Neural progenitor cell (in vitro differentiated cells): ENCODE measurements around the gene STMN3.

ENCODE experiments used
- CTCF ChIP-seq: fragments of 200-600 bp; sonication (generic); IDR thresholded peaks from 2 replicates; pipeline ENCODE4 v1.5.1; 2017; ENCODE audit warnings: antibody characterized with exemption, mild to moderate bottlenecking
- EZH2 ChIP-seq: fragments of 200-600 bp; sonication (generic); IDR thresholded peaks from 2 replicates; pipeline ENCODE4 v1.6.1; 2017; ENCODE audit warnings: antibody characterized with exemption, mild to moderate bottlenecking, moderate library complexity
- EZH2phosphoT487 ChIP-seq: fragments of 200-600 bp; sonication (generic); IDR thresholded peaks from 2 replicates; pipeline ENCODE4 v1.6.1; 2017; ENCODE audit warnings: antibody characterized with exemption

GRCh38 chr20:63702036-63702665 is 48.9 kb upstream of the STMN3 start:
- no peak for TF ChIP-seq CTCF
- TF ChIP-seq EZH2: no peak
- TF ChIP-seq EZH2phosphoT487: no peak
